KG1 (cell line): ENCODE results near the gene MOB4.
"Not testable (repeated sequence)": the region's sequence is repeated elsewhere in the genome, so short reads cannot be mapped to it uniquely, and the experiment has no call there.

Source experiments
- DNase-seq: peaks from one replicate; lab custom pipeline; 2025; lab: John Stamatoyannopoulos, UW

The MOB4 gene

DNA sequence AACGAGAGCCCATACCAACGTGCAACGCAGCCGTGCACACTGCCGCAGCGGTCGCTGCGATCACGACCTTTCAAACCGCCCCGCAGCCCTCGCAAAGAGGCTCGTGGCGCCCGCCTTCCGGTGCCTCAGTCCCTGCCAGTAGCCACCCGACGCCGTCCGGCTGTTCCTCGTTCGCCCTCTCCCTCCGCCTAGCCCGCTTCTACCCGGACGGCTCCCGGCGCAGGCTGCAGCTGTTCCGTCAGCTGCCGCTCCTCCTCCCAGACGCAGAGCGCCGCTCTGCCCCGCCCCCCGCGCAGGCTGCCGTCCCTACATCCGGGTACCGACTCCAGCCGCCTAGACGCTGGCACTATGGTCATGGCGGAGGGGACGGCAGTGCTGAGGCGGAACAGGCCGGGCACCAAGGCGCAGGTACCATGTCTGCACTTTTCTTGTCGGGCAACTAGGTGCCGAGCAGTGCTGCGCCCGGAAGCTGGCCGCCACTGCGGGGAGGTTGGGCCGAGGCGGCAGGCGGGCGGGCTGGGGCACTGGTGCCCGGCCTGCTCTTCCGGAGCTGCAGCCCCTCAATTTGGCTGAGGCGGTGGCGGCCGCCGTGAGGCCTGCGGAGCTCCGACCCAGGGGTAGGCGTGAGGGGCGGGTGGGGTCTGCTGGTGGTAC lies at the start of gene MOB4:
Gene MOB4 (plus strand): TSS at position 328 of the 654 bp plus-strand sequence. CDS start 21 bp downstream, at position 349.
- peak; percentile 95 for DNase-seq

DNA sequence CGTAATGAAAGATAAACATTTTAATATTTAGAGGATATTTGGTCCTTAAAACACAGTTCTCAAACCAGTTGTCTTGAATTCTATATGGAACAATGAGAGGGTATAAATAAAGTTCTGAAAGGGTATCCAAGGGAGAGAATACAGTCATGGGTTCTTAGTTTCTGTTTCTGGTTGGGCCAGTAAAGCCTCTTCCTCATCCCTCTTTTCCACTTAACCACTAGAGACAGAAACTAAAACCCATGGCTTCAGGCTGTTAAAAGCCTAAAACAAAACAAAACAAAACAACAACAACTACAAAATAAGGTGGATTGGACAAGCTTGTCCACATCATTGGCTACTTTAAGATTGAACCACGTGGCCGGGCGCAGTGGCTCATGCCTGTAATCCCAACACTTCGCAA lies 43.7 kb upstream of the MOB4 start:
- no peak for DNase-seq

DNA sequence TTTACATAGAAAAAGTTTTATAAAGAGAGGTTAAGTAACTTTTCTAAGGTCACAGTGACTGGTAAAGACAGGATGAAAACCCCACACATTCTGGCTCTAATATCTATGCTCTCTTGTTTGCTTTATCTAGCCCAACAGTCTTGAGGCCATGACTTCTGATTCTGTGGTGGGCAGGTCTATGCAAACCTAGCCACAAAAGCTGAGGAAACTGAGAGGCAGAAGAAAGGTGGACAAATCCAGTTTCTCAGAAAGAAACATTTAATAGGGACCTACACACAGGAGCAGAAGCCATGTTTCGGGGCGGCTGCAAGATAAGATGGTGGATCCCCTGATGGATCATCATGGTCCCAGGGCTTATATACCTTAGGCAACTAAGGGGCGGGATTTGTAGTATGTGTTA lies 38.1 kb upstream of the MOB4 start:
- no peak for DNase-seq

DNA sequence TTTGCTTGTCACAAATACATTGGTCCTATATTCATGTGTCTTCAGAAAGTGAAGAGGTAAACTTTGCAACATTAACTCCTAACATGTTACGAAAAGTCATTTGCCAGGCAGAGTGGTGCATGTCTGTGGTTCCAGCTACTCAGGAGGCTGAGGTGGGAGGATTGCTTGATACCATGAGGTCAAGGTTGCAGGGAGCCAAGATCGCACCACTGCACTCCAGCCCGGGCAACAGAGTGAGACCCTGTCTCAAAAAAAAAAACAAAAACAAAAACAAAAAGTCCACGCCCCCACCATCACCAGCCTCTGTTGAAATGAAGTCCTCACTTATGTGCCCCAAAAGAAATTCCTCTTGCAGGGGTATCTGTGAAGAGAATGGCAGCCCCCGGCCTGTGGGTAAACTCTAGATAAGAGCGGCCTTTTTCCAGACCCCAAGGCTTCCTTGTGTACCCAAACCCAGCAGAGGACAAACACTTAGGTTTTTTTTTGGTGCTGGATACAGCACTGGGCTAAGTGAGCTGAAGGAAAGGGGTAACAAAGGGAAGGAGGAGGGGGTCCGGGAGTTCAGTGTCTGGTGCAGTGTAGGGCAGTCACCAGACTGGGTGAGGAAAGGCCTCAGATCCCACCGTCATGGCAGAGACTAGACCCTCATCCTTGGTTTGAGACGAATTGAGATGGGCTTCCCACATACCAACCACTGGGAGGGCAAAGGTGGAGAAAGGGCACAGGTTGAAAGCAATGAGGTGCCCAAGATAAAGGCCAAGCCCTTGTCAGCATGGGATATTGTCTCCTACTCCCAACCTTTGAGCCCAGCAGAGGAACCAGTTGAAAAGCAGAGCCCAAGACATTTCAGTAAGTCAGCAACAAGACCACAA lies 35.5 kb upstream of the MOB4 start:
- no peak for DNase-seq

DNA sequence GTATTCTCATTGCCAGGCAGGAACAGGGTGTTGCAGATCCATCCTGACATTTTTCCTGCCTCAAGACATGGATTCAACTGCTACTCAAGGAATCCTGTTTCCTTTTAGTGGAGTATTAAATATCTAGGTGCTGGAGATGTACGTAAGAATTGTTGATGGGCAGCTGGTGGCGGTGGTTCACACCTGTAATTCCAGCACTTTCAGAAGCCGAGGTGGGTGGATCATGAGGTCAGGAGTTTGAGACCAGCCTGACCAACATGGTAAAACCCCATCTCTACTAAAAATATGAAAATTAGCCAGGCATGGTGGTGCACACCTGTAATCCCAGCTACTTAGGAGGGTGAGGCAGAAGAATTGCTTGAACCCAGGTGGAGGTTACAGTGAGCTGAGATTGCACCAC lies 31.6 kb upstream of the MOB4 start:
- DNase-seq: not testable (repeated sequence)

DNA sequence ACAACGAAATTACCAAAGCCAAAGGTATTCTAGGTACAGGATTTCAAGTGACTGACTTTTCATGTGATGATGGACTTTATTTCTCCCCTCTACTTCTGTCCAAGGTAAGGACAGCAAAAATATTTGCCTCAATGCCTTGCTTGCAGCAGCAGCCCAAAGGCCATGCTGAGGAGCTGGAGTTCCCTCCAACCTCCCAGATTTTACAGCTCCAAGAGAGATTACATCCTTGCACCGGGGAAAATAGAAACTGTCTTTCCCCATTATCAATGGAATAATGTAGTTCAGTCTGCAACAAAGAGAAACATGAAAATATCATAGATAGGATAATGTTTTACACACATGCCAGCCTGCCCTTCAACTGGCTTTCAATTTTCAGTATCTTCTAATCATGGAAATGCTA lies 29.7 kb upstream of the MOB4 start:
- no peak for DNase-seq

DNA sequence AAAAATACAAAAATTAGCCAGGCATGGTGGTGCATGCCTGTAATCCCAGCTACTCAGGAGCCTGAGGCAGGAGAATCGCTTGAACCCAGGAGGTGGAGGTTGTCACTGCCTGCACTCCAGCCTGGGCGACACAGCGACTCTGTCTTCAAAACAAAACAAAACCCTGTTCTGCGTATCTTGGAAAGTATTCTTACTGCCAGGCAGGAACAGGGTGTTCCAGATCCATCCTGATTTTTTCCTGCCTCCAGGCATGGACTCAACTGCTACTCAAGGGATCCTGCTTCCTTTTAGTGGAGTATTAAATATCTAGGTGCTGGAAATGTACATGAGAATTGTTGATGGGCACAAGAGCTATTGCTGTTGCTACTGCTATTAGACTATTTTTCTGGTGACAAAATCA lies 28.5 kb upstream of the MOB4 start:
- no peak for DNase-seq

DNA sequence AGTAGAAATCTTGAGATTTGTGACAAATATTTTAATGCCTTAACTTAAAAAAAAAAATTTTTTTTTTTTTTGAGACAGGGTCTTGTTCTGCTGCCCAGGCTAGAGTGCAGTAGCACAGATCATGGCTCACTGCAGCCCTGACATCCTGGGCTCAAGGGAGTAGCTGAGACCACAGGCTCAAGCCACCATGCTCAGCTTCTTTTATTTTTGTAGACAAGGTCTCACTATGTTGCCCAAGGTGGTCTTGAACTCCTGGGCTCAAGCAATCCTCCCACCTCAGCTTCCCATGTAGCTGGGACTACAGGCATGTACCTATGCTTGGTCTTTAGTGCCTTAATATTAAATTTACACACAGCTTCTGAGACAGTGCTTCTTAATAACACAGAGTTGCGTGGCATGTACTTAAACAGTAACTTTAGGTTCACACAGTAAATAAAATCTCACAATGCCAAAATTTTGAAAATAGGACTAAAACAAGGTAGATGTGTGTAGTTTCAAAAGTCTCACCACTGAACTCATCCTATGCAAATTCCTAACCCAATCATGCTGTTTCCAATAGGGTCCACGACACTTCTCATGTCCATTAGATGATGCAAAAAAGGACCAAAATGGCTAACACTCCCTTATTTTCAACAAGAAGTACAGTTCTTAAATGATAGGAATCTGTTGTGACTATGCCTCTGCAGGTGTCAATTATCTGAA lies 20.3 kb upstream of the MOB4 start:
- no peak for DNase-seq

DNA sequence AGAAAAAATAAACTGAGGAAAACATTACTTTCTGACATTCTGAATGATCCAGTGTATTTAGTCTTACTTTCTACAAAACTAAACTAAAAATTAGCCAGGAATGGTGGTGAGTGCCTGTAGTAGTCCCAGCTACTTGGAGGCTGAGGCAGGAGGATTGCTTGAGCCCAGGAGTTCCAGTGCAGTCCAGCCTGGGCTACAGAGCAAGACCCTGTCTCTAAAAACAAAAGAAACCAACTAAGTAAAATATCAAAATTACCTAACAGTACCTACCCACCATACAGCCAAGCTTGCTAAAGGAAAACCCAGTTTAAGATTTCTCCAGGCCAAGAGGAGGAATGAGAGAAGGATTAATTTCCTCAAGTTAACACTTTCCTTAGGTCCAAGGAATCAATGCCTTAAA lies 19.2 kb upstream of the MOB4 start:
- DNase-seq: no peak

DNA sequence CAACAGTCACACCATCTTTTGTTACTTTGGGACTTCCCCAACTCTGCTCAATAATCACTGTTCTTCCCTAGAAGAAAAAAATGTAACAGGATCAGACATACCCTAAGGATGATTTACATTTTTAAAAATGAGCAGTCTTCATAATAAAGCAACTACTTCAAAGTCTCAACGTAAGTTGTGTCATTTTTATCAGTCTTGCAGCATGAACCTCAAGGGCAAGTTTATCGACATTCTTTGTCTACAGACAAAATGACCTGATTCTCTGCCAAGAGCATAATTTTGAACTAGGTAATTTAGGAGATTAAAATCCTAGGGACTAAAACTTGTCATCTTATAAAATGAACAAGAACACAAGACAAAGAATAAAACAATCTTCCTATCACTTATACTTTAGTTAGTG lies 18.5 kb upstream of the MOB4 start:
- no peak for DNase-seq

DNA sequence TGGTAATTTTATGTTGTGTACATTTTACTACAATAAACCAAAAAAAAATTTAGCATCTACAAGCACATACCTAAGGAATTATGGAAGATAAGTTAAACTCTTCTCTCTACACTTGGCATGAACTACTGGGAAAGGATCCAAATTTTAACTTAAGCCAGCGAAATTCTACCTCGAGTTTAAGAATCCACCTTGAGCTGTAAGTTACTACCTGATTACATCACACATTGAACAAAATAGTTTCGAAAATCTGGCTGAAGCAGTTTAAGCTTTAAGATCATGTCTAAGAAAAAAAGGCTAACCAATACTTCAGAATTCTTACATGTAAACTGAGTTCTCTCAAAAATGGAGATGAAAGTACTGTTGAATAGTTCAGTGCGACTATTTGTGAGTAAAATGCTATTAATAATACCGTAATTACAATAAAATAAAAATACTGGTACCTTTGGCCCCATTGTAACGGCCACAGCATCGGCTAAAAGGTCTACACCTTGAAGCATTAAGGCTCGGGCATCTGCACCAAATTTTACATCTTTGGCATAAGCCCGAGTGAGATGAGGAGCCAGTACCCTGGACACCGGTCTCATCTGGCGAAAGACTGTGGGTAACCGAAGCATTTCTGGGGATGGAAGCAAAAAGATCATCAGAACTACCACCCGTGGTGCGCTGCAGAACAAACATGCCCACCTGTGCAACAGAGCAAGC lies 17.5 kb upstream of the MOB4 start:
- DNase-seq: no peak

DNA sequence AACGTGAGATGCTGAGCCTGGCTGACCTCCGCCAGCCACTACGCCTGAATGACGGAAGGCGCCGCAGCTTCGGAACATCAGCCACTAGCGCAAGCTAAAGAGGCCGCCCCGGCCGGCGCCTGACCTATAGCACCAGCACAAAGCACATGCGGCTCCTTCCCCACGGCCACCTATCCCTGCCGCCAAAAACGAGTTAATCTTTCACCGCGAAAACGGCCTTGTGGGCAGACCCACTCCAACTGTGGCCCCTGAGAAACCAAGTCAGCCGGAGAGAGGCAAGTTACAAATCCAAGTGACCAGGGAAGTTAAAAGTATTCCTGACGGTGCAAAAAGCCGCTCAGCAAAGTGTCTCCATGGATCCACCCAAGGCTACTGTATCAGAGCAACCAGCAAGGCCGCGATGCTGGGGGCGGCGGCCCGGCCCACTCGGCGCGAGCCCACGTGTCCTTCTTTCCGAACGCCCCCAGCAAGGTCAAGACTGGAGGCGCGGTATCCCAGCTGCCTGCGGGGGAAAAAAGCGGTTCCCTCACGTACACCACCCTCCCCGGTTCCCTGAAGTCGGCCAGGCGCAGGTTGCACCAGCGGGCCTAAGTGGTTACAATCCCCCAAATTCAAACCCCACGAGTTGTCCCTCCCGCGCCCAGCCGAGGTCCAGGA lies 16.8 kb upstream of the MOB4 start:
- DNase-seq: no peak

DNA sequence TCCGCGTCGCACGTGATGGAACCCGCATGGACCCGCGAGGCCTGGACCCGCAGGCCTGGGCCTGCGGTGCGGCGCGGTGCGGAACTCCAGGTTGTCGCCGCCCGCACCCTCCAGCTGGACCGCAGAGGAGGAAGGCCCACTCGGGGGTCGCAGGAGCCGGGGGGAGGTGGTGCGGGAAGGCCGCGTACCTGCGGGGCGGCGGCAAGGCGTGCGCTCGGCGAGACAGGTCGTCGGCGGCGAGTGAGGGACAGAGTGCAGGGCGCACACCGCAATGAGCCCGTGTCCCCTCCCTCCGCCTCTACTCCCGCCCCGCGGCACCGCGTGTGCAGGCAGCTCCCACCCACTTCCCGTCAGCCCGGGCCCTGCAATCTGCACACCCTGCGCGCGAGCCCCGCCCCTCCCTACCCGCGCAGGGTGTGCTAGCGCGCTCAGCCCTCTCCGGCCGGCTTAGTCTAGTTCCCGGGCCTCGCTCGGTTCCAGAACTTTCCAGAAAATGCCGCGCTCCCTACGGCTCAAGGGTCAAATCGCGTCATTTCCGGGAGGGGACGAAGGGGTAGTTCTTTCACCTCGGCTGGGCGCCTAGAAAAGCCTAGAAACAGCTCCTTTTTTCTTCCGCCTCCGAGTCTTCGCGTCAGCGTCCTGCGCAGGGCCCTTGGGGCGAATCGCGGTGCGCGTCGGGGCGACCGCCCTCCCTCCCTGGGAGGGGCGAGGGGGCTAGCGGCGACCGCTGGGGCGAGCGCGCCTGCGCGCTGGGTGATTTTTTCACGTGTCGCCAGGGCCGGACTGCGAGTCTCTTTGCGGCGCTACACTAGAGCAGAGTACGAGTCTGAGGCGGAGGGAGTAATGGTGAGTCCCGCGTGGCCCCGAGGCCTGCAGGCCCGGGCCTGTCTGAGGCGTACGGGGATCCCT lies 16.0 kb upstream of the MOB4 start, which contains the start of the genes HSPD1 and HSPE1:
Gene HSPD1 (minus strand): TSS at position 247 of the 909 bp plus-strand sequence. CDS start 992 bp downstream, outside the sequence.
Gene HSPE1 (plus strand): TSS at position 786 of the 909 bp plus-strand sequence. CDS start 58 bp downstream, at position 844.
- DNase-seq: peak; percentile 99

DNA sequence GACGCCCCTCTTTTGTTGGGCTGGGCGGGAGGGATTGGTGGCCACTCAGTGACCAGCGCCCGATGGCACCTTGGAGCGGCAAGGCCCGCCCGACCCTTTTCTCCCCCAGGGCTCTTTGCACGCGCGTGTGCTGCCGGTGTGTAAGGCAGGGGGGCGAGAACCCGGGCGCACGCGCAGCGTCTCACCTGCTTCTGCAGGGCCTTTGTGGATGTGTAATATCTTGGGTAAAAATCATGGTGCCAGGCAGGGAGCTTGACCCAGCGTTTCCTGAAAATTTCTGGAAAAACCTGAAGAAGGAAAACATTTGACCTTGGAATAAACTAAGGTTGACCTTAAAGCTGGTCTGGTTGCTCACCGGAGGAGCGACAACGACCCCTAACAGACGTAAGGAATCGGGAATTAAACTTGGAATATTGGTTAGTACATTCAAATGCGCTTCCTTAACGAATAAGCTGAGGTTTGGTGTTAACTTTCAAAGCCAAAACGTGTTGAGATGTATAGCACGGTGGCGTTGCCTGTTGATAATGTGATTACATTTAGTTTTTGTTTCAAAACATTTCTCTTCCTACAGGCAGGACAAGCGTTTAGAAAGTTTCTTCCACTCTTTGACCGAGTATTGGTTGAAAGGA lies 15.2 kb upstream of the MOB4 start:
- no peak for DNase-seq

DNA sequence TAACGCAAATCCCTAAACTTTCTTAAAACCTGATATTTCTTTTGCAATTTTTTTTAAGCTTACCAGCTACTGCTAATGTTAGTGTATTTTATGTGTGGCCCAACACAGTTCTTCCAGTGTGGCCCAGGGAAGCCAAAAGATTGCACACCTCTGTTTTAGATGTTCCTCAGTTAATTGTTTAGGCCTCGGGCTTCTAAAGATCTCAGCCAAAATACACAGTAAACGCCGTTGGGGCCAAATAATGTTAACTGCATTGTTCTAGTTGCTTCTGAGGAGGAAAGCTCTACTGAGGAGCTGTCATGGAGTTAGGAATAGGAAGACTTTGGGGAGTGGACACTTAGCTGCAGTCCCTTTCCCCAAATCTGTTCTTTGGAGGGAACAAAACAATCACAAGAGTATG lies 13.7 kb upstream of the MOB4 start:
- no peak for DNase-seq

DNA sequence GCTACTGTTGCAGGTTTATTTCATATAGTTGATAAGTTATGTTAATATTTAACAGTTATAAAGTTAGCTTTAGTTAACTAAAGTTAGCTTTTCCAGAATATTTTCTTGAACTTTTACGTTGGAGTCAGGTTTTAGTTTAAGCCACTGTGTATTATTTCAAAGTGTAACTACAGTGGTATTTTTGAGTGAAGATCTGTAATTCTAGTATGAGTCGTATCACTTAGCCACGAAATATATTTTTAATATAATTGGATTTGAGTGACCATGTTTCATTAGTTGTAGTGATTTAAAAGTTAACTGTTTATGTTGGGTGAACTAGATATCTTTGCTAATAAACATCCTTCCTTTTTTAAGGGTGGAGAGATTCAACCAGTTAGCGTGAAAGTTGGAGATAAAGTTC lies 13.2 kb upstream of the MOB4 start:
- DNase-seq: no peak

DNA sequence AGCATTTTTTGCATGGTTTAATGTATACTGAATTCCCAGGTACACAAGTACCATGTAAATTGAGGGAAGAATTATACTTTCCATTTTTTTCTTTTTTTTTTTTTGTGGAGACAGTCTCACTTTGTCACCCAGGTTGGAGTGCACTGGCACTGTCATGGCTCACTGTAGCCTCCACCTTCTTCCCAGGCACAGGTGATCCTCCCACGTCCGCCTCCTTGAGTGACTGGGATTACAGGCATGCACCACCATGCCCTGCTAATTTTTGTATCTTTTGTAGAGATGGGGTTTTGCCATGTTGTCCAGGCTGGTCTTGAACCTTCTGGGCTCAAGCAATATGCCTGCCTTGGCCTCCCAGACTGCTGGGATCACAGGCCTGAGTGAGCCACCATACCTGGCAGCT lies 11.9 kb upstream of the MOB4 start:
- no peak for DNase-seq

DNA sequence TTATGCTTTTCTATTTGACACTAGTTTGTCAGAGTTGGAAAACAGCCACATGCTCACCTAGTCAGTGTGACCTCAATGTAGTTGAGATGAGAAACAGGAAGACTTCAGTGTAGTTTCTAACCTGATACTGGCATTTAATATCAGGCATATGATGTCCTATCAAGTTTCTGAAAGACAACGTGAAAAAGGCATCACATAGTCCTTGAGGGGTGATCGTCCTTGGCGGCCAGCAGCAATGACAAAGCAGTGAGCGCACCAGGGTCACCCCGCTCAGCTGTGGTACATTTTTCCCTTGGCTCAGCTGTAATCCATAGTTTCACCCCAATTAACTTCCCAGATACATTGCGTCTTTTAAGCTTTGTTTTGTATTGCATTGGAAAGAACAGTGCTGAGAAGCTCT lies 11.4 kb upstream of the MOB4 start:
- no peak for DNase-seq

DNA sequence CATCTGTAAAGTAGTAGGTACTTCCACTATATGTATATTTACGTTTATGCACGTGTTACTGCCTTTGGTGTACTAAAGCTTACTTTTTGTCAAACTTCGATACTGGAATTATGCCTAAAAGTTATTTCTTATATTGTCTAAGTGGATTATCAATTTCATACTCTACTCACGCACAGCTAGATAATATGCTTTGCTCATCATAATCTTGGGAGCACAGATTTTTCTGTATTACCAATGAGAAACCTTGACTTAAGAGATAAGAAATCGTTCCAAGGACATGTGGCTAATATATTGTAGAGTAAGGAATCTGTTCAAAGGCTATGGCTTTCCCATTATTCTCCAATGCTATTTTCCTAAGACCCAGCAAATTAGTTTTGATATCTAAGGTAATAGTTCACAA lies 9.2 kb upstream of the MOB4 start:
- DNase-seq: no peak

DNA sequence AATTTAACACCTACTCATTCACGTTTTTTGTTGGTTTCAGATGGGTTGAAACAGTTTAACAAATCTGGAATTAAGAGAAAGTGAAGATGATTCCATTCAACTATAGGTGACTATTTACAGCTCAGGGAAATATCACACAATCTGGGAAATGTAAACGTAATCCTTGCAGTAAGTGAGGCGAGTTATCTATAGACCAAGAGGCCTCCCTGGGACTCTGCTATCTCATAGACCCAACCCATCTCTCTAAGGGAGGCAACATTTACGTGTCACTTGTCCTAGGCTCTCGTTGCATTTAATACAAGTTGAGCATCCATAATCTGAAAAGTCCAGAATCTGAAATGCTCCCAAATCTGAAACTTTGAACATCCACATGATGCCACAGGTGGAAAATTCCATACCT lies 2.0 kb upstream of the MOB4 start:
- DNase-seq: no peak
